Heart left ventricle (tissue), 13 donors: ENCODE results near the gene RHO.

Experiments
- POLR2A ChIP-seq, 2 donors: fragments of 450-650 bp; IDR thresholded peaks; one replicate each; pipeline ENCODE4 v1.6.1; 2017; ENCODE audit warnings: antibody characterized with exemption in 2 of 2, mild to moderate bottlenecking in 2 of 2, moderate library complexity in 2 of 2
- TF ChIP-seq, protein P1 (sequence below), 12 donors: fragments of 200-600 bp; sonication (generic) in 4 of 12; IDR thresholded peaks; one replicate each; pipeline versions ENCODE4 v1.5.0 to v1.8.0; 2018 to 2022; ENCODE audit warnings: antibody characterized with exemption in 12 of 12, mild to moderate bottlenecking in 5 of 12
- donor health status: ischemic (EF 13 %, LVEDD 7.1; RV severe dilation, severe dysfunction).
- donor health status: DM: no; HTN: yes; CAD: no.
- donor health status: DM: no; HTN: no; CAD: no.
- donor health status: ischemic (EF 25% LVEDD 6.9; RV normal size, moderate dysfunction).
- donor health status: ischemic (EF 25% LVEDD 5.7; RV mildly dilated, moderate dysfunction).
- donor health status: ischemic (EF 35%, LVEDD 5.7; RV mildly dilated, moderate dysfunction).
- donor health status: nonischemic (EF 11% LVEDD 7.7; RV severe dilation, severe dysfunction).
- donor health status: DM: yes; HTN: yes; CAD: no.
- donor health status: PGD.
- donor health status: ischemic (EF 29% LVEDD 5.4; RV normal size, mild dysfunction).
- donor health status: nonischemic (EF 23%, LVEDD 6.1; RV moderate dilation, normal function).

- TF ChIP-seq, protein P1, sequence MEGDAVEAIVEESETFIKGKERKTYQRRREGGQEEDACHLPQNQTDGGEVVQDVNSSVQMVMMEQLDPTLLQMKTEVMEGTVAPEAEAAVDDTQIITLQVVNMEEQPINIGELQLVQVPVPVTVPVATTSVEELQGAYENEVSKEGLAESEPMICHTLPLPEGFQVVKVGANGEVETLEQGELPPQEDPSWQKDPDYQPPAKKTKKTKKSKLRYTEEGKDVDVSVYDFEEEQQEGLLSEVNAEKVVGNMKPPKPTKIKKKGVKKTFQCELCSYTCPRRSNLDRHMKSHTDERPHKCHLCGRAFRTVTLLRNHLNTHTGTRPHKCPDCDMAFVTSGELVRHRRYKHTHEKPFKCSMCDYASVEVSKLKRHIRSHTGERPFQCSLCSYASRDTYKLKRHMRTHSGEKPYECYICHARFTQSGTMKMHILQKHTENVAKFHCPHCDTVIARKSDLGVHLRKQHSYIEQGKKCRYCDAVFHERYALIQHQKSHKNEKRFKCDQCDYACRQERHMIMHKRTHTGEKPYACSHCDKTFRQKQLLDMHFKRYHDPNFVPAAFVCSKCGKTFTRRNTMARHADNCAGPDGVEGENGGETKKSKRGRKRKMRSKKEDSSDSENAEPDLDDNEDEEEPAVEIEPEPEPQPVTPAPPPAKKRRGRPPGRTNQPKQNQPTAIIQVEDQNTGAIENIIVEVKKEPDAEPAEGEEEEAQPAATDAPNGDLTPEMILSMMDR (IDR thresholded peaks at IDR 0.05) = no peak
- TF ChIP-seq POLR2A (IDR thresholded peaks at IDR 0.05) = no peak
These were observed 22.2 kb upstream of the RHO start for GRCh38 chr3:129506231-129506742.
